Choroid plexus epithelial cell (primary cell): ENCODE data around the gene STK38L.
"Not testable (repeated sequence)": the region's sequence is repeated elsewhere in the genome, so short reads cannot be mapped to it uniquely, and the experiment has no call there.

ENCODE experiments used
- DNase-seq: peaks from one replicate; pipeline ENCODE4 v3.0.0-alpha.2; 2010; ENCODE audit warnings: low read depth
- H3K4me3 ChIP-seq: 2 replicates; pipeline ENCODE4 v1.5.1; 2011; ENCODE audit warnings: low read depth, mild to moderate bottlenecking, control low read depth, low read length, moderate library complexity
- TF ChIP-seq, protein P1 (sequence below): conservative IDR thresholded peaks from 2 replicates; pipeline ENCODE4 v1.5.1; 2011; ENCODE audit warnings: low read depth, mild to moderate bottlenecking, control low read depth, inconsistent platforms, low read length, moderate library complexity

Gene STK38L

DNA sequence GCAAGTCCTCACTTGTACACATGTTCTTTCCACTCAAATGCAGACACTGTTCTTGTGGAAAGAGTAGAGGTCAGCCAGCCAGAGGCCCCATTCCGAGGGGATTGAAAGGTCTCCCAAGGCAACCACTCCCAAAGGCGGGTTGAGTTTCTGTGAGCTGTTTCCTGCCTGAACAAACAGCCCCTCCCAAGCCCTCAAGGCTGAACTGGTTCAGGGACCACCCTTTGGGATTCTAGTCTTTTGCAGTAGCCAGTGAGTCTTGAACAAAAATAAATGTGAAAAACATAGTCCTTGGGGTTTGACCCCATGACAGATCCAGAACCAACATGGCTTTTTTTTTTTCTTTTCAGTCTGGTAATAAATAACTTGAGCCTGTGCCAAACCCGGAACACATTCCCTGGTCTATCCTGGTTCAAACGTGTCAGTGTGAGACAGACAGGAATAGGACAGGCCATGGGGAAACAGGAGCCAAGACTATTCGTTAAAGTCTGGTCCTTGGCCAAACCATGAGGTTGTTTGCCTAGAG is 17.6 kb upstream of the STK38L start:
- H3K4me3 ChIP-seq, result no peak overlapping the region
- no peak for DNase-seq
- TF ChIP-seq, protein P1, sequence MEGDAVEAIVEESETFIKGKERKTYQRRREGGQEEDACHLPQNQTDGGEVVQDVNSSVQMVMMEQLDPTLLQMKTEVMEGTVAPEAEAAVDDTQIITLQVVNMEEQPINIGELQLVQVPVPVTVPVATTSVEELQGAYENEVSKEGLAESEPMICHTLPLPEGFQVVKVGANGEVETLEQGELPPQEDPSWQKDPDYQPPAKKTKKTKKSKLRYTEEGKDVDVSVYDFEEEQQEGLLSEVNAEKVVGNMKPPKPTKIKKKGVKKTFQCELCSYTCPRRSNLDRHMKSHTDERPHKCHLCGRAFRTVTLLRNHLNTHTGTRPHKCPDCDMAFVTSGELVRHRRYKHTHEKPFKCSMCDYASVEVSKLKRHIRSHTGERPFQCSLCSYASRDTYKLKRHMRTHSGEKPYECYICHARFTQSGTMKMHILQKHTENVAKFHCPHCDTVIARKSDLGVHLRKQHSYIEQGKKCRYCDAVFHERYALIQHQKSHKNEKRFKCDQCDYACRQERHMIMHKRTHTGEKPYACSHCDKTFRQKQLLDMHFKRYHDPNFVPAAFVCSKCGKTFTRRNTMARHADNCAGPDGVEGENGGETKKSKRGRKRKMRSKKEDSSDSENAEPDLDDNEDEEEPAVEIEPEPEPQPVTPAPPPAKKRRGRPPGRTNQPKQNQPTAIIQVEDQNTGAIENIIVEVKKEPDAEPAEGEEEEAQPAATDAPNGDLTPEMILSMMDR, result no peak

DNA sequence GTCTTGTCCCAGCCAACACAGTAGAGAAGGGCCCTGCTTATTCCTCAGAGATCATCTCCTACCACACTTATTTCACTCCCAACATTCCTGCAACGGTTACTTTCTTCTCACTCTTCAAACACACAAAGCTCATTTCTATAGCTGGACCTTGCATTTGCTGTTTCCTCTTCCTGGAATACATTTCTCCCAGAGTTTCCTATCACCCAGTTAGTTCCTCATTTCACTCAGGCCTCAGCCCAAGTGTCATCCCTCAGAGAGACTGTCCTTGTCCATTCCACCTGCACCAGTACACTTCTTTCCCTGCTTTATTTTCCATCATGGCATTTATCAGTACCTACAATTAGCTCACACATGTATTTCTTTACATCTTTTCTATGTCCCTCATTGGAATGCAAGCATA is 14.7 kb upstream of the STK38L start:
- no peak for DNase-seq
- TF ChIP-seq, protein P1, result no peak
- no peak overlapping the region for H3K4me3 ChIP-seq

DNA sequence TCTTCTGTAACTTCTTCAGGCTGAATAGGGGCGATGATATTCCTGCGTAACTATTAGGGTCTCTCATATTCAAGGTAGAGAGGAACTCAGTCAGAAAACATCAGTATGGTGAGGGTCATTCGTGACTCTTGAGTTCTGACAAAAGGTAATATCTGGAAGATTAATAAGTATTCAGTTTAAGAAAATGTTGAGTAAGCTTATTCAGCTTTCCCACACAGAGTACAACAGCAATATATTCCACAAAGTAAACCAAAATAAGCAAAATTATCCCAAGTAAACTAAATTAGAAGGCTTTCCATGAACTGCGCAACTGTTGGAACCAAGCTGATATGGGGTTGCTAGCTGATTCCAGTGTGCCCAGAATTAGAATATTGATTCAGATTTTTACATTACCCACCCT is 12.7 kb upstream of the STK38L start:
- H3K4me3 ChIP-seq, result not testable (repeated sequence)

DNA sequence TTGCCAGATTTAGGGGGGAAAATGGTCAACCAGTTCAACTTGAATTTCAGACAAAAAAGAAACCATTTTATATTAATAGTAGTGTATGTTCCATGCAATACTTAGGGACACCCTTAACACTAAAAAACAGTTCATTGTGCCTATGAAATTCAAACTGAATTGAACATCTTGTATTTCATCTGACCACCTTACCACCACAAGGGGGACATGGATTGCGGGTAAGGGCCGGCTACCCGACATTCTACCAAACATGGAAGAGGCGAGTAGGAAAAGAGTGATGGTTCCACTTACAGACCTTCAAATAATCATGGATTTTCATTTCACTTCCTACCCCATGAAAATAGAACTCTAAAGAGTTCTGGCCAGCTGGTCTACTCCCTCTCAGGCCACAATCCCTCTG is 10.3 kb upstream of the STK38L start:
- no peak overlapping the region for H3K4me3 ChIP-seq
- no peak for DNase-seq
- TF ChIP-seq, protein P1, result peak; percentile 20

More for the DNA sequence above, 12.7 kb upstream of the STK38L start:
- not testable (repeated sequence) for DNase-seq

DNA sequence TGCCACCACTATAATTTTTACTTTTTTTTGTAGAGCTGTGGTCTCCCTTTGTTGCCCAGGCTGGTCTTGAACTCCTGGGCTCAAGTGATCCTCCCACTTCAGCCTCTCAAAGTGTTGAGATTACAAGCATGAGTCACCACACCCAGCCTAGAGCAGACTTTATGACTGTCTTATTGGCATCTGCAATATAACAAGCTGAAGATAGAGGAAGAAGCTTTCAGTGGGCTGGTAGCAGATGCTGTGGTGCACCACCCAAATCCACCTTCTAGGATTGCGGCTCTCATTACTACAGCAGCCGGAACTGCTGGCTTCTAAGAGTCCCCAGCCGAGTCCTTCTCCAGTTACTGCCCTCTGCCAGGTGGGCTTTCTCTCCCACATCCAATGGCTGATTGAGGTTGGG is 7.6 kb upstream of the STK38L start:
- TF ChIP-seq, protein P1, result no peak
- no peak overlapping the region for H3K4me3 ChIP-seq
- DNase-seq, result no peak

DNA sequence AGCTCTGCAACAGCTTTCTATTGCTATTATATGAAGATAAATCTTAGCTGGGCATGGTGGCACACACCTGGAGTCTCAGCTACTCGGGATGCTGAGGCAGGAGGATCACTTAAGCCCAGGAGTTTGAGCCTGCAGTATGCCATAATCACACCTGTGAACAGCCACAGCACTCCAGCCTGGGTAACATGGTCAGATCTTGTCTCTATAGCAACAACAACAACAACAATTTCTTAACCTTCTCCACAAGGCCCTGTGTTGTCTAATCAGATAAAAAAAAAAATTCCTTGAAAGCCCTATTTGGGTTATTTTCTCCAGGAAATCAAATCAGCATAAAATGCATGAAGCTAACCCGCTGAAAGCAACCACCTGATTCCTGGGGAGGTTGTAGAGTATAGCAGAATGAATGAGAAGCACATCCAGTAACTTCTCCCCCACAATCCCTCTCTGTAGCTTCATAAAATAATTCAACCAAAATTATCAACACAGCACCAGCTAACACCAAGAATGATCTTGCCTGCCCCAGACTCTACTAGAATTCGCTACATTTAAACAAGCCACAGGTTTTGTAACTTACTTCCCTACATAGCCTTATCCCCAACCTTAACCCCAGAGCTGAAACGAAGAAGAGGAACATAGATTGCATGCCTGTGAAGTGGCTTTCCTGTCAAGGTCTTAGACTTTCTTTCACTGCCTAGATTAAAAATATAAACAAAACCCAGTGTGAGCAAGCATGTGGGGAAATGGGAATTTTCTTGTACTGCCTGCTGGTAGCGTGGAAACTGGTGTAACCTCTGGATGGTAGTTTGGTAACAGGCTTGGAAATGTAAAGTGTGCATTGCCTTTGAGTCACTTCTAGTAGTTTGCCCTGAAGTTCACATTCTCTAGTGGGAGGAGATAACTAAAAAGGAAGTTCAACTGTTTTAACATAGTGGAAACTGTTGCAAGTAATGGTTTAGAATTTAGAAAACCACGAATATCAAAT is 6.0 kb upstream of the STK38L start:
- TF ChIP-seq, protein P1, result no peak
- peak; percentile 78 for DNase-seq
- H3K4me3 ChIP-seq, result no peak overlapping the region

DNA sequence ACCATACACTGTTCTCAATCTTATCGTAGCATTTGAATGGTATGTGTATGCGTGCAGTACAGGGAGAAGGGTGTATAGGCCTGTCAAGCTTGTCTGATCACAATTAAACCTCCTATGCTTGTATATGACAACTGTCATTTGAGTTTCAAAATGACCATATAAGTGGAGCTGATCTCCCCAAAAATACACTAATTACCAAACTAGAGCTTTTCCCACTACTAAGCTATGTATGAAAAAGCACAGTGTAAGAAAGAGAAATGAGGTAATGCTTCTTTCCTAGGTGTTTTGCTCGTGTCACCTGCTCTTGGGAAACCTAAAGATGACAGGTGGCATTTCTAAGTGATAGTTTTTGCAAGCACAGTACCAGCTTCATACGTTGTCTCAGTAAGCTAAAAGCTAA is 1.1 kb upstream of the STK38L start:
- TF ChIP-seq, protein P1, result no peak
- DNase-seq, result no peak
- no peak overlapping the region for H3K4me3 ChIP-seq
